ENCODE results near the gene SYAP1.

SYAP1 gene

DNA sequence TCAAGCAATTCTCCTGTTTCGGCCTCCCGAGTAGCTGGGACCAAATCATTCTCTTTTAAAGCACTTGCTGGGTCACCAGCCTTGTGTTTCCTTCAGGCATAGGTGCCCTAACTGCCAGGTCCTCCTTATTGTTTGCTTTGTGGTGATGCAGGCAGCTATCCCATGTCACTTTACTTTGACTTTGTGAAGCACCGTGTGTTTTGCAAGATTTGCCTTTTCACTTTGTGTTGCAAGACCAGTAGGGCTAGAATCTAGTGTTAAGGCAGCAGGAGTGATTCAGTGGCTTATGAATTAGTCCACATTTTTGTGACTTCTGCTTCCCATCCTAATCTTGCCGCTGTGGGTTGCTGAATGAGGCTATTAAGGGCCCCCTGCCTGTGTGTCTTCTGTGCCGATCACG lies 20.2 kb downstream of the SYAP1 start:
- no peak overlapping the region for H3K4me3 ChIP-seq (ENCODE audit: control insufficient read depth, low read depth, low read length)
- no peak for TF ChIP-seq CTCF (IDR thresholded peaks at IDR 0.05; ENCODE audit: control insufficient read depth, insufficient read depth, low read depth, low read length, missing control alignments)
- peak; percentile 20 for DNase-seq (ENCODE audit: low read depth)

GRCh38 chrX:16743604-16744325 lies 24.4 kb downstream of the SYAP1 start:
- H3K4me3 ChIP-seq (ENCODE audit: control insufficient read depth, low read depth, low read length), result no peak overlapping the region
- DNase-seq (ENCODE audit: low read depth), result peak; percentile 53
- peak; percentile 68 for TF ChIP-seq CTCF (IDR thresholded peaks at IDR 0.05; ENCODE audit: control insufficient read depth, insufficient read depth, low read depth, low read length, missing control alignments)

- no peak for TF ChIP-seq CTCF (IDR thresholded peaks at IDR 0.05; ENCODE audit: control insufficient read depth, insufficient read depth, low read depth, low read length, missing control alignments)
- H3K4me3 ChIP-seq (ENCODE audit: control insufficient read depth, low read depth, low read length), result no peak overlapping the region
- no peak for DNase-seq (ENCODE audit: low read depth)
Observed at GRCh38 chrX:16745102-16745501, 25.7 kb downstream of the SYAP1 start.

- no peak for TF ChIP-seq CTCF (IDR thresholded peaks at IDR 0.05; ENCODE audit: control insufficient read depth, insufficient read depth, low read depth, low read length, missing control alignments)
- H3K4me3 ChIP-seq (ENCODE audit: control insufficient read depth, low read depth, low read length), result no peak overlapping the region
- no peak for DNase-seq (ENCODE audit: low read depth)
Observed at GRCh38 chrX:16745659-16746058, 26.2 kb downstream of the SYAP1 start.

DNA sequence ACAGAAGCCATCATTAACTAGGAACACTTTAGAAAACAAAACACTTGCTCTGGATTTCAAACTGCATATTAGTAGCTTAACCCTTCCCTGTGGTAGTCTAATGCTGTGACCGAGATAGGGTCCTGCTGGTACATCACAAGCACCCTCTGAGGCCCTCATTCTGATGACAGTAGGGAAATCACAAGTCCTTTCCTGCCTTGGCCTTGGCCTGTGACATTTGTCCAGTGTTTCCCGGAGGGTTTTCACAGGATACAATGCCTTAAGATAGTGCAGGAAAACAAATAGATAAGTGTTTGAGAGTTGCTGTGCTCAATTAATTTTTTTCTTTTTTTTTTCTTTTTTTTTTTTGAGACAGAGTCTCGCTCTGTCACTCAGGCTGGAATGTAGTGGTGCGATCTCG lies 29.0 kb downstream of the SYAP1 start:
- no peak for DNase-seq (ENCODE audit: low read depth)
- no peak overlapping the region for H3K4me3 ChIP-seq (ENCODE audit: control insufficient read depth, low read depth, low read length)
- no peak for TF ChIP-seq CTCF (IDR thresholded peaks at IDR 0.05; ENCODE audit: control insufficient read depth, insufficient read depth, low read depth, low read length, missing control alignments)

GRCh38 chrX:16750136-16750535 lies 30.7 kb downstream of the SYAP1 start:
- no peak for DNase-seq (ENCODE audit: low read depth)
- TF ChIP-seq CTCF (IDR thresholded peaks at IDR 0.05; ENCODE audit: control insufficient read depth, insufficient read depth, low read depth, low read length, missing control alignments), result no peak
- no peak overlapping the region for H3K4me3 ChIP-seq (ENCODE audit: control insufficient read depth, low read depth, low read length)

Data from AG09309 (cell line).